Fibroblast of skin of back (primary cell): Measurements from ENCODE around the gene CEP350.

ENCODE experiments used
- DNase-seq: peaks from one replicate; pipeline ENCODE4 v3.0.0-alpha.2; 2013

Gene CEP350

DNA sequence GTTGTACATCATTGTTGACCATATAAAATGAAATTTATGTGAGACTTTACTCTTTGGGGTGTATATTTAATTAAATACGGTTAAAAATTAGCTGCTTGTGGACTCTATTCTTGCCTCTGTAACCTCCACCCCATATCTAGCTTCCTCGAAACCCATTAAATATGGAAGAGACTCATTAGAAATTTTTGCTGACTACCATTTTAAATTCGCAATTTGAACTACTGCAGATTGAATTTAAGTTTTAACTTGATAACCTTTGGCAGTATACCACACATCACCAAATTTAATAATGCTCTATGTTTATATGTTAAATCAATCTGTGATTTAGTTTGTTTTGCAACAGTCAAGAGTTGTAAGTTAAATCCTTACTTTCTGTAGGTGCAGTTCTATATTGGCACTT is 111.5 kb downstream of the CEP350 start:
- DNase-seq, result no peak

- no peak for DNase-seq
Observed at GRCh38 chr1:180070286-180070685, 115.7 kb downstream of the CEP350 start.

DNA sequence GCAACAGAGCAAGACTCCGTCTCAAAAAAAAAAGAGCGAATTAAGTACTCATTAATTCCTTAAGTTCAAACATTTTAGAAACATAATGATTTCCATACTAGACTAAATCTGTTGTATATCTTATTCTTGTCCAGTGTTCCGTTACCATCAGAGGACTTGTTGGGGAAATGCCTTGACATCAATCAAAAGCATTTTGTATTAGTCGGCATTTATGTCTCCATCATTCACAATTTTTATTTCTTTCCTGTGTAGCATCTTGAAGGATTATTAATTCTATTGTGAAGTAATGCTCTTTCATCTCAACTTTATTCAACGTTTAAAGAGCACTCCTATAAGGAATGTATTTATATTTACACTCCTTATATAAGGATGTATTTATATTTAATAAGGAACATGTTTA is 117.1 kb downstream of the CEP350 start:
- DNase-seq, result no peak

DNA sequence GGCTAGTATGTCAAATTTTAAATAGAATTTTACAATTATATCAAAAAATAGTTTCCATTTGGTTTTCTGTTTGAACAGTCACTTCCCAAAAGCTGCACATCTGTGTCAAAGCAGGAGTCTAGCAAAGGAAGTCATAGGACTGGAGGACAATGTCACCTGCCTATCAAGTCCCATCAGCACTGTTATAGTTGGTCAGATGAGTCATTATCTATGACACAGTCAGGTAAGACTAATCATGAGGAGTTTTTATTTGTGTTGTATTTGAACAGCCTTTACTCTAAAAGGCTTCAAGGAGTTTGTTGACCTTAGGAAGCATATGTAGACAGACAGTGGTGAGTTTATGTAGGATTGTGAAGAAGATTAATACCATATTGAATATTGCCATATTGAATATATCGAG is 125.8 kb downstream of the CEP350 start:
- no peak for DNase-seq

DNA sequence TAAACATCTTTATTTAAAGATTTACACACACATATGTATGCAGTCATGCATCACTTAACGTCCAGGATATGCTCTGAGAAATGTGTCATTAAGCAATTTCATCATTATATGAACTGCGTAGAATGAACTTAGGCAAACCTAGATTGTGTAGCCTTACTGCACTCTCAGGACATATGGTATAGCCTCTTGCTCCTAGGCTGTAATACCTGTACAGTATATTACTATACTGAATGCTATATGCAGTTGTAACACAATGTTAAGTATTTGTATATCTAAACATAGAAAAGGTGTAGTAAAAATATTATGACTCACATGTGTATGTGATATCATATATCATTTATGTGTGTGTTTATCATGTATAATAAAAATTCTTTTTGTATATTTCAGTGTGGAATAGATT is 126.9 kb downstream of the CEP350 start:
- no peak for DNase-seq

- peak; percentile 24 for DNase-seq
Observed at GRCh38 chr1:180083164-180083563, 128.6 kb downstream of the CEP350 start.

- no peak for DNase-seq
Observed at GRCh38 chr1:180084867-180085266, 130.3 kb downstream of the CEP350 start.

DNA sequence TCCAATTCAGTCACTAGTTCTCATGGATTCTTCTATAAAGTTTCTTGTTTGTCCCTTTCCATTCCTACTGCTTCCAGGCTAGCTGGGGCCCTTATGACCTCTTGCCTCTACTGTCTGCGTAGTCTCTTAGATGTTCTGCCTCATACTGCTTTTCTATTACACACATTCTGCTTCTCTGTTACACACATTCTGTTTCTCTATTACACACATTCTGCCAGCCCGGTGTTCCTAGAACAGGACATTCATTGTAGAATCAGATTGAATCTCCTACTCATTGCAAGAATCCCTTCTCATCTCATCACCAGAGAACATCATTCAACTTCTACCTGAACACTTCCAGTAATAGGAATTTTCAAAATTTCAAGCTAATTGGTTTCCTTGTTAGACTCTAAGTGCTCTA is 130.7 kb downstream of the CEP350 start:
- DNase-seq, result no peak

DNA sequence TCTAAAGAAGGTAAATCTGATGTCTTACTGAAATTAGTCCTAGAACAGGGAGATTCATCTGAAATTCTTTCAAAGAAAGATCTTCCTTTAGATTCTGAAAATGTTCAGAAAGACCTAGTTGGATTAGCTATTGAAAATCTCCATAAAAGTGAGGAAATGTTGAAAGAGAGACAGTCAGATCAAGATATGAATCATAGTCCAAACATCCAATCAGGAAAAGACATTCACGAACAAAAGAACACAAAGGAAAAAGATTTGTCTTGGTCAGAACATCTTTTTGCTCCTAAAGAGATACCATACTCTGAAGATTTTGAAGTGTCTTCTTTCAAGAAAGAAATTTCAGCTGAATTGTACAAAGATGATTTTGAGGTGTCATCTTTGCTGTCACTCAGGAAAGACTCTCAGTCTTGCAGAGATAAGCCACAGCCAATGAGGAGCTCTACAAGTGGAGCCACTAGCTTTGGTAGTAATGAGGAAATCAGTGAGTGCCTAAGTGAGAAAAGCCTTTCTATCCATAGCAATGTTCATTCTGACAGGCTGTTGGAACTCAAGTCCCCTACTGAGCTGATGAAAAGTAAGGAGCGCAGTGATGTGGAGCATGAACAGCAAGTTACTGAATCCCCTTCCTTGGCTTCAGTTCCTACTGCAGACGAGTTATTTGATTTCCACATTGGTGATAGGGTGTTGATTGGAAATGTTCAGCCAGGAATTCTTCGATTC is 138.5 kb downstream of the CEP350 start:
- DNase-seq, result peak; percentile 34

DNA sequence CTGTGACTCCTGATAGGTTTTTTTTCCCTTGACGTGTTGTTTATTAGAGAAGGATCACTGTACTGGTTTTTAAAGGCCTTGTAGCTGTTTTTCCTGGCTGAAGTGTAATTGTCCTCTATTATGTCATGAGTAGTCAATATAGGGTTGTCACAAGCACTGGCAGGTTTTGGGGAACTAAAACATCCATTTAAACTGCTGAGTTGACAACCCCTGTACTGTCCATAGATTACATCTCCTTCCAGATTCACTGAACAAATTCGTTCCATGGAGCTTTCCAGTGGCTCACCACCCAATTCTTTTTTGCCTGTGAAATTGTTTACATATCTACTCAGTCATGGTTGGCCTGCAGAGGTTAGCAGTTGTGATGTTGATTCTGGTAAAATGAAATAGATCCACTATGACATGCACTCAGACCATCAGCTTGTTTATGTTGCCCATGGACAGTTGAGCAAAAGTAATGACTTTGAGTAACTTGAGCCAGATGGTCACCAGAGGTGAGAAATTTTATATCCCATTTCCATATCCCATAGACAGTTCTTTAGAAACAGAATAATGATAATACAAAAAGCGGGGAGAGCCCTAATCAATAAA is 140.2 kb downstream of the CEP350 start:
- DNase-seq, result no peak

- no peak for DNase-seq
Observed at GRCh38 chr1:180096584-180097325, 142.1 kb downstream of the CEP350 start.

DNA sequence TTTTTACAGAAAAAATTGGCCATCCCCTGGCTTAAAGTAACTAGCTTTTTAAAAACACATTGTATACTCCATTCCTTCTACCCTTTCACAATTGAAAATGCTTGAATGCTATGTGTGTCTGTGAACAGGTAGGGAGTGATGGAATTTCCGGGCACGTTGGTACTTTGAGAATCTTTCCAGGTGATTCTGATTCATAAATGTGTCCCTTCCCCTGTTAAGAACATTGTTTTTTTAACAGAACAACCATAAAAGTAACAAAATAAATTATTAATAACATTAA is 142.7 kb downstream of the CEP350 start:
- no peak for DNase-seq

DNA sequence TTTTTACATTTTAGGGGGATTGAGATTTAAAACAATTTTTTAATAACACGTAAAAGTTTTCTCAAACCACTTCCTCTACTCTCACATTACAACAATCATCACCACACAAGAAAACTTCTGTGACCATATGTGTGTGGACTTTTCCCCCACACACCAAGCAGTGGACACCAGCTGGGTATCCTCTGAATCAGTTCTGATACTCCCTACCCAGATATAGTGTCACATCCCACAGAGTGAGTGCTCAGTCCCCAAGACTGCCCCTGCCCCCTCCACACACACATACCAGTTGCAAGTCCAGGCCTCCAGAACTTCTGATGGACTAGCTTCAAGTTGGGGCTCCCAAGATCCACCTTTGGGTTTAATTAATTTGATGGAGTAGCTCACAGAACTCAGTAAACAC is 146.8 kb downstream of the CEP350 start:
- DNase-seq, result no peak

DNA sequence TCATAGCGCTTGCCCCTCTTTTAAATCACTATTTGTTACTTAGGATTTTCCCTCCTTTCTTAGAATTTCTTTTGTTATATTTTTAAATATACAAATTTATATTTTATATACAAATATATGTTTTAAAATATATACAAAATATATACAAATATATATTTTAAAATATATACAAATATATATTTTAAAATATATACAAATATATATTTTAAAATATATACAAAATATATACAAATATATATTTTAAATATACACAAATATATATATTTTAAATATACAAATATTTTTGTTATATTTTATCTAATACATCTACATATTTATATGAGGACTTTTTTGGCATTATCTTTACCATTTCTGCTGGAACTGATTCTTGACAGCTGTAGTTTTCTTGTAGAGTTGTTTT is 149.2 kb downstream of the CEP350 start:
- DNase-seq, result no peak

DNA sequence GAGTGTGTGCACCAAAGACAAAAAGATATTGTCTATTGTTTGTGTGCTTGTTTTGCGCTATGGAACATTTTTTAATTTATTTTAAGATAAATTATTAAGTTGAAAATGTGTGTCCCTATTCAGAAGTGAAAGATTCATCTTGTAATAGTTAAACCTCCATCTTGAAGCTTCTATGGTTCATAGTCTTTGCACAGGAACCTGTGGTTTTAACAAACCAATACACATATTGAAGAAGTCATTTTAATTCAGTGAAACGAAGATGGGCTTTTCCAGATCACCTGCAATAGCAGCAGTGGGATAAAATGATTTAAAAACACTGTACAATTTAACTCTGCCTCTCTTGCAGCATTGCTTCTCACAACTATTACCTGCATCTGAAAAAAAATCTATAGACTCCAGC is 157.5 kb downstream of the CEP350 start:
- DNase-seq, result no peak

GRCh38 chr1:180112984-180113647 is 158.5 kb downstream of the CEP350 start:
- no peak for DNase-seq

DNA sequence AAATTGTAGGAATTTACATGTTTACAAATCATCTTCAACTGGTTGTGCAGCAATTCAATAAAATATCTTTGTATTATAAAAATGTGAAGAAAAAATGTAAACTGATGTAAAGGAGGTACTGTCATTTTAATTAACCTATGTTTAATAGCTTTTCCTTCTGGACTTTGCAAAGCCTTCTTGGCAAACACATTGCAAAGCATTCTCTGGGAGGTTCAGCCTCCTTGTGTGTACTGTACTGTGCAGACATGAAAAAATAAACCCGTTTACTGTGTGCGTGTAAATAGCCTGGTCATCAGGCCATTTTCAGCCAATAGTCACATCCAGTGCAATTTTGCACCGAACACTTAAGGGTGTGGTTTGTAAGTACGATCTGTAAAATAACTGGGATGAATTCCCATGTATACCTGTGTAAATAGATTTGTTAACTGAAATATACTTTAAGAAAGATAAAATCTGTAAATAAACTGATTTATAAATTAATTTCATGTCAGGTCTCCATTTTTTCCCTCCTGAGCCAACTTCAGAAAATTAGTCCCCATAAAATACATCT is 159.9 kb downstream of the CEP350 start:
- no peak for DNase-seq

DNA sequence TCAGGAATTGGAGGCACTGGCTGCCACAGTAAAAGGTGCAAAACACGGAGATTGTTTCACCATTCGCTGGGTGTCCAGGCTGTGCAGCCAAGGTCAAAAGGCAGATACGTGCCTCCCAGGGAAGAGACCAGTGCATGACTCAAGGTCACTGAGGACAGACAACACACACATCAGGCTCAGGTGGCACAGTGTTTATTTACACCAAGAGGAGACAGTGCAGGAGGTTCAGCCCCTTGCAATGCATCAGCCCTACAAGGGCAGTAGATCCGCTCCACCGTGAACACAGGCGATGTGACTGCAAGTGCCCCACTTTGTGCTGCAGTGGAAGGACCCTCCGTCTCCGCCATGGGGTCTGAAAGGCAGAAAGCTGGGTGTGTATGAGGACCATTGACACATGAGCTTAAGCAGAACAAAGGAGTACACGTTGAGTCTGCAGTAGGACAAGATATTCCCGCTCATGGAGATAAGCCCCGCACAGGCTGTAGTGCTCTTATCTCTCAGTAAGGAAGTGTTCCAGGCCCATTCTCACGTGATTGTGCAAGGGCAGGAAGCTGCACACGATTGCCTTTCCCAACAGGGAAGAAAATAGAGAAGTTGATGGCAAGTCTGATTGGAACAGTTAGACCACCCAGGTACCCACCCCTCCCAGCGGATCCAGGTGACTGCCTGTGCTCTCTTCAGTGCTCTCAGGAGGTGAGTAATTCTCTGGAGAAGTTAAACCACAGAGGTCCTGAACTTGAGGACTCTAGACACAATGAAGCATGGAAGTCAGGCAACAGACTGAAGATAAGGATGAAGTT is 162.6 kb downstream of the CEP350 start:
- no peak for DNase-seq

DNA sequence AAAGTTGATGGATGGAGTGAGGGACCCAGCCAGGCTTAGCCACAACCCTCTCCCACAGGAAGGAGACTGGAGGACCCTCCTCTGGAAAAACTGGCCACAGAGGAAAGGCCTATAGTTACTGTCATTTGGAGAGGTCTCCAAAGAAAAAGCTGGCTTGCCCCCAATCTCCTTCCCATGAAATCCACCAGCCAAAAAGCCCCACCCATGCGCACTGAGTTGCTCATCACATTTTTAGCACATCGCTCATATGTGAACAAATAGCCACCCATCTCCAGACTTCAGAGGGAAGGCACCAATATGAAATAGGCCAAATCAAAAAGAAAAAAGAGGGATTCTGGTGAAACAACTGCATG is 163.1 kb downstream of the CEP350 start:
- DNase-seq, result peak; percentile 91

DNA sequence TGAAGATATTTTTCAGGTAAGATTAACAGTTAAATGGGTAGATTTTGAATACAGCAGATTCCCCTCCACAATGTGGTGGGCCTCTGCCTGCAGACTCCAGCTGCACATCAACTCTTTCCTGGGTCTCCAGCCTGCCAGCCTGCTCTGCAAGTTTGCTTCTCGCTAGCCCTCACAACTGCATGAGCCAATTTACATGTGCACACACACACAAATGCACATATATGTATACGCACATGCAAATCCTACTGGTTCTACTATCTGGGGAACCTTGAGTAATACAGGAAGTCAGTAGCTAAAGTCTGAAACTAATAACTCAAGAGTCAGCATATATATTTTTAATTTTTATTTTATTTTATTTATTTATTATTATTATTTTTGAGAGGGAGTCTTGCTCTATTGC is 165.2 kb downstream of the CEP350 start:
- DNase-seq, result no peak

GRCh38 chr1:180123463-180123936 is 168.9 kb downstream of the CEP350 start:
- DNase-seq, result no peak

GRCh38 chr1:180130651-180131050 is 176.0 kb downstream of the CEP350 start:
- no peak for DNase-seq
